Stimulated activated CD8-positive, alpha-beta memory T cell treated with anti-CD3 and anti-CD28 coated beads, Interleukin-2, amount 100 ng/mL, for 1 hour (primary cell): ENCODE results near the gene NEU4.
"Not testable (repeated sequence)": the region's sequence is repeated elsewhere in the genome, so short reads cannot be mapped to it uniquely, and the experiment has no call there.

Source experiments
- DNase-seq, 2 donors: peaks; one replicate each; pipeline ENCODE4 v3.0.0-alpha.2; 2020; ENCODE audit warnings: low read depth in 2 of 2

NEU4 gene

GRCh38 chr2:241808721-241809382 lies at the start of gene NEU4:
Gene NEU4 (plus strand): TSS chr2:241809193. CDS start chr2:241814485, 5,292 bp downstream.
- DNase-seq = no peak

DNA sequence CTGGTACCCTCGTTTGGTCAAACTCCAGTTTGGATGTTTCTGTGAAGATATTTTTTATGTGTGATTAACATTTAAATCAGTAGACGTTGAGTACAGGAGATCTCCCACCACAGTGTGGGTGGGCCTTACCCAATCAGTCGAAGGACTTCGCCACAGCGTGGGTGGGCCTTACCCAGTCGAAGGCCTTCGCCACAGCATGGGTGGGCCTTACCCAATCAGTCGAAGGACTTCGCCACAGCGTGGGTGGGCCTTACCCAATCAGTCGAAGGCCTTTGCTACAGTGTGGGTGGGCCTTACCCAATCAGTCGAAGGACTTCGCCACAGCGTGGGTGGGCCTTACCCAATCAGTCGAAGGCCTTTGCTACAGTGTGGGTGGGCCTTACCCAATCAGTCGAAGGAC lies 49.1 kb upstream of the NEU4 start:
- not testable (repeated sequence) for DNase-seq

DNA sequence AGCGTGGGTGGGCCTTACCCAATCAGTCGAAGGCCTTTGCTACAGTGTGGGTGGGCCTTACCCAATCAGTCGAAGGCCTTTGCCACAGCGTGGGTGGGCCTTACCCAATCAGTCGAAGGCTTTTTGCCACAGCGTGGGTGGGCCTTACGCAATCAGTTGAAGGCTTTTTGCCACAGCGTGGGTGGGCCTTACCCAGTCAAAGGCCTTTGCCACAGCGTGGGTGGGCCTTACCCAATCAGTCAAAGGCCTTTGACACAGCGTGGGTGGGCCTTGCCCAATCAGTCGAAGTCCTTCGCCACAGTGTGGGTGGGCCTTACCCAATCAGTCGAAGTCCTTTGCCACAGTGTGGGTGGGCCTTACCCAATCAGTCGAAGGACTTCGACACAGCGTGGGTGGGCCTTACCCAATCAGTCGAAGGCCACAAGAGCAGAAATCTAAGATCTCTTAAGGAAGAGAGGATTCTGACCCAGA lies 48.7 kb upstream of the NEU4 start:
- DNase-seq = no peak

- DNase-seq = no peak
These were observed 46.6 kb upstream of the NEU4 start for GRCh38 chr2:241762321-241762932.

DNA sequence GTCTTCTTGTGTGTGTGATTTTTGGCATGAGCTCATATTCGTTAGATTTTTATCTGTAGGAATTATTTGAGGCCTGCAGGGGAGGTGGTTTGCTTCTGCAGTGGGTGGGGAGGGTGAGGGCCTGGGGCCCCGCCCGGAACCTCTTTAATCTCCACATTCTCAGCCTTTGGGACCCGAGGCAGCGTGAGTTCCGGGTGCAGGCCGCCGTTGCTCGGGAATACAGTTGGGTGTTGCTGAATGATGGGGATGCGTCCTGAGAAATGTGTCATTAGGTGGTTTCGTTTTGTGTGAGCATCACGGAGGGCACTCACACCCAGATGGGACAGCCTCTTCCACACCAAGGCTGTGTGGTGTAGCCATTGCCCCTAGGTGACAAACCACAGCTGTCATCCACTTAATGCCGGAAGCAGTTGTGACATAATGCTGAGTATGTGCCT lies 46.0 kb upstream of the NEU4 start:
- peak; percentile 48 to 58 for DNase-seq

GRCh38 chr2:241763551-241764274 lies 45.3 kb upstream of the NEU4 start:
- no peak for DNase-seq

DNA sequence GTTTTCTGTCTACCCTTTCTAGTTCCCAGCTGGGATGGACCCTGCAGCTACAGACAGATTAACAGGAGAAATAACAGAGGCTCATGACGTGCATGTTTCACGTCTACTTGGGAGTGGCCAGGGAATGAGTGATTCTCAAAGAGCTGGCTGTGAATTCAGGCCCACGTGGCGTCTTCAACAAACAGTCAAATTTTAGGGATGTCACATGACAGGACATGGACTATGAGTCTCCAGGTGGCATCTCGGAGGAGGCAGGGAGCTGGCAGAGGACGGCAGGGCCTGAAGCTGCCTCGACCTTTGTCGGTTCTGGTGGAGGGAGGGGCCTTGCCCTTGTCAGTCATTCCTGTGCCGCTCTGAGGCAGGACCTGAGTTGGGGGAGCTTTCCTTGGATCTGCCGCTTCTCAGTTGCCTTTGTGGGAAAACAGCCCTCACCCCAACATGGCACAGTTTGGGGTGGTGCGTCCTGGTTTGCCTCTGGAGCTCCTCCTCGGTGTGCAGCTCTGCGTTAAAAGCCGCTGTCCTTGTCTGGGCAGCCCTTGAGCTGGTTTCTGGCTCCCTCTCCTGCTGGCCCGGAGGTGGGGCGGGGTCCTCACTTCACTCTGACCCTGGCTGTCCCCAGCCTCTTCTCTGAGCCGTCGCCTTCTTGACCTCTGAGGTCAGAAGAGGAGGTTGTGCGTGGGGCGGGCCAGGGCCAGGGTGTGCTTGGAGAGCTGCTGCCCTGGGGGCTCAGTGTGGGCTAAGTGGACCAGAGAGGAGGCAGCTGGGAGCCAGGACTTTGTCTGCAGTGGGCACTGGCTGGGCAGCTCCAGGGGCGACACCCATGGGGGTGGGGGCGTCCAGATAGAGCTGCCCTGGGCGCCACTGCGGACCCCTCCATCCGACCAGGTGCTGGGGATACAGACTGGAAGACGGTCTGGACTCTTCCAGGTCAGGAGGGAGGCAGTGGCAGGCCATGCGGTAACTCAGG lies 44.4 kb upstream of the NEU4 start:
- DNase-seq = no peak

- no peak for DNase-seq
These were observed 41.3 kb upstream of the NEU4 start for GRCh38 chr2:241767464-241768250.

- DNase-seq = no peak
These were observed 40.7 kb upstream of the NEU4 start for GRCh38 chr2:241768251-241768711.

GRCh38 chr2:241768850-241769249 lies 40.1 kb upstream of the NEU4 start:
- DNase-seq = no peak

DNA sequence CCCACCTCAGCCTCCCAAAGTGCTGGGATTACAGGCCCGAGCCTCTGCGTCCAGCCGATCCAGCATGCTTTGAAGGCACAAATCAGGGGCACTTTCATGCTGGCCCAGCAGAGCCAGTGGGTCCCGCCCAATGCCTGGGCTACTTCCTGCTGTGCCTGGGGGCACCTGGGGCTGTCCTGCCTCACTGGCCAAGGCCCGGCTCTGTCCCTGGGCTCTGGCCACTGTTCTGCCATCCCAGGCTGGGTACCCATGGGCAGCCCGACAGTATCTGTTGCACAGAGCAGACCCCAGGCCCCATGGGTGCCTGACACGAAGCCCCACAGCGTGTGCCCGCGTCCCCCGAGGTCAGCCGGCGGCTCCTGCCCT lies 39.2 kb upstream of the NEU4 start:
- DNase-seq = no peak

DNA sequence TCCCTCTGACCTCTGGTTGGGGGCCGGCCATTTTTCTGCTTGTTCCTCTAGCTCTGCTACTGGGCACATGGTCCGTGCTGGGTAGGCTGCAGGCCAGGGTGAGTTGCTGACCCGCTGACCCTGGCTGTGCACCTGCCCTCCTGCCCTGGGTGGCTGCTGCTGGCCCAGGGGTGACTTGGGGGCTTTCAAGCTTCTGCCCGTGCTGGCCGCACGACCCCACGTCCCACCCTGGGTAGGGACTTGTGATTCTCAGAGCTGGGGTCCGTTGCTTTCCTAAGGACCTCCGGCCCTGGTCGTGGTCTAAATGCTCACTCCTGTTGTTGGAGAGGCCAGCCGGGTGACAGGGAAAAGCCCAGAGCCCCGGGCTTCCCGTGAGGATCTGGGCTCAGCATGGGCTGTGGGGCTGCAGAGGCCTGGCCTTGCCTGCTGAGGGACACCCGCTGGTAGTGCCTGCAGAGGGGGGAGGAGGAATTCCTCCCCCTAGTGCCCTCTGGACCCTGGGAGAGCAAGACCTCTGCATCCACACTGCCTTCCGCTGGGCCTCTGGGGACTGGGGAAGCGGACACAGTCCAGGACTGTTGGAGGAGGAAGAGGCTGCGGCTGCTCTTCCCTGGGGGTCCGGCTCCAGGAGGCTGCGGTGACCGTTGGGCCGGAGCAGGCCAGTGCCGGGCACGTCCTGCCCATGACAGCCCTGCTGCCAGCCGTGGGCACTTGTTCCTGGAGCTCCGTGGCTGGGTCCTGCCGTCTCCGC lies 38.6 kb upstream of the NEU4 start:
- no peak for DNase-seq

DNA sequence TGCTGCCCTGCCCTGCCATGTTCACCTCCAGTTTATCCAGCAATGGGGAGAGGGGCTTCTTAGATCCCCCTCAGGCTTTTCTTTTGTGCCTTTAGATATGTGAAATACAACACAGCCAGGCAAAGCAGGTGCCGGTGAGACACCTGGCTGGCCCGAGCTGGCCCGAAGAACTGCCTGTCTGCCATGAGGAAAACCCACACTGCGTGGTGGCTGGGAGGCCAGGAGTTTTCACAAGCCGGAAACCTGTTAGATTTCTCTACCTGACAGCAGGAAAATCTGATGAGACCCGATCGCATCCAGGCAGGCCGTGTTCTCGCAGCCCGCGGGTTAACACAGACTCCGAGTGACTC lies 38.1 kb upstream of the NEU4 start:
- DNase-seq = no peak

DNA sequence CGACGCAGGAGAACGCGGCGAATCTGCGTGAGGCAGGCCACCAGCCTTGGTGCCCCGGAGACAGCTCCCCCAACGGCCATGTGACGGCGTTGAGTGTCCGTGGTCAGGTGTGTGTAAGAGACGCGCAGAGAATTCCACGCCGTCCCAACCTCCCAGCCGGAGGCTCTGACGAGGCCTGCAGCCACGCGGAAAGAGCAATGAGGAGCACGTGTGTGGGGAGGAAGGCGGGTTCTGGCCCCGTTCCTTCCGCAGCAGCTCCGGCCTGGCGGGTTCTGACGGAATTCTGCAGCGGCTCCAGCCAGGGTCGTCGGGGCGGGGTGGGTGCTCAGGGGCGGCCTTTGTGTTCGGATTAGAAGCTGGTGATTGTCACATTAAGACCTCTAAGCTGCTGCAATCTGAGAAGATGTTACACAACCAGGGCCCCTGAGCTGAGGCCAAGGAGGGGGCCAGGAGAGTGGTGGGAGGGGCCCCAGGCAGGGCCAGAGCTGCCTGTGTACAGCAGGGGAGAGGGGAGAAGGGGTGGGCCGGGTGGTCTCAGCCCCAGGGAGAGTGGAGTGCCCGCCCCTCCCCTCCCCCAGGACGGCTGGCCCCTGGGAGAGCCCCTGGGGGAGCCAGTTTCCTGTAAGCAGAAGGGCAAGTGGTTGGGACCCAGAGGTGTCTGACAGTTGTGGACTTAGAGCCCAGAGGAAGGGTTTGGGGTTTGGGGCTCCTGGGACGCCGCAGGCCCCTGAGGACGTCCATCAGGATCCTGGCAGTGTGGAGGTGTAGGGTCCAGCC lies 37.5 kb upstream of the NEU4 start:
- DNase-seq = no peak

- no peak for DNase-seq
These were observed 36.9 kb upstream of the NEU4 start for GRCh38 chr2:241772063-241772499.

DNA sequence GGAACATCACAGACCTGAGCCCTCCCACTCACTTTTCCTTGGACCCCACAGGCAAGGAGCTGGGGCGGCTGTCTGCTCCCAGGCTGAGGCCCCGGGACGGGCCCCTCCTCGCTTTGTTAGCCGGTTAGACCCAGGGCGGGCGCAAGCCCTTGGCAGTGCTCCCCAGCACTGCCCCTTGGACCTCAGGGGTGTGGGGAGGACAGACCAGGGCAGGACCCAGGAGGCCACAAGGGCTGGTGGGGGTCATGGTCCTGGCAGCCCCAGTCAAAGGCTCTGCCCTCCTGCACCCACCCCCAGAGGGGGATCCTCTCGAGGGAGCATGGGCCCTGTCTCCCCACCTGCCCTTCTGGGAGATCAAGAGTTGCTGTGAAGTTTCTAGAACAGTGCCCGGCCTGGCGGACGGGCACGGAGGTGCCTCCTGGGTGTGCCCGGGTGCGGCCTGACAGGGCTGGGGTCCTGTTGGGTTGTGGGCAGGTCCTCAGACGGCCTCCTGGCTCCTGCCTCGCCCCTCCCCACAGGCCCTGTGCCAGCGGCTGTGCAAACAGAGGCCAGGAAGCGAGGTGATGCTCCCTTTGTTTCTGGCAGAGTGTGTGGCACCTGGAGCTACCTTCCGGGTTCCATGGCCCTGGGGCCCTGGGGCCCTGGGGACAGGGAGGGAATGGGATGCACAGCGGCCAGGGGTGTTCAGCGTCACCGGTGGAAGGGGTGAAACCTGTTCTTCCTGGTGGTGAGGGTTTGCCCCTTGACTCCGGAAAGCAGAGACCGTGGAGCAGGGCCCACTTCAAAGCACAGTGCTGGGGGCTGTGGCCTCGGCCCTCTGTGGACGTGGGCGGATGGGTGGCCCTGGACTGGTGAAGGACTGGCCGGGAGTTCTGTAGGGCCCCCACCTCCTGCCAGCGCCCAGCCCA lies 35.2 kb upstream of the NEU4 start:
- no peak for DNase-seq

GRCh38 chr2:241774419-241775222 lies 34.4 kb upstream of the NEU4 start:
- no peak for DNase-seq
